ENCODE results near the gene RGL2.

GRCh38 chr6:33278810-33279209 lies 19.9 kb downstream of the RGL2 start:
- TF ChIP-seq POLR2AphosphoS5 (IDR thresholded peaks at IDR 0.05) (no peak), POLR2A (IDR thresholded peaks at IDR 0.05) (no peak), CTCF (IDR thresholded peaks at IDR 0.05) (no peak), EP300 (IDR thresholded peaks at IDR 0.05) (no peak)

Measured in gastroesophageal sphincter (tissue), 3 donors.